ENCODE measurements around the gene ETV4.

GRCh38 chr17:43545383-43545632, 832 bp downstream of the ETV4 start:
- no peak for TF ChIP-seq POLR2A (IDR thresholded peaks at IDR 0.05; ENCODE audit: low read length)
- TF ChIP-seq GATA1 (IDR thresholded peaks at IDR 0.05; ENCODE audit: low read depth, low read length): no peak
